Activated naive CD8-positive, alpha-beta T cell treated with anti-CD3 and anti-CD28 coated beads, Interleukin-2, amount 50 U/mL, for 16 hours (primary cell): ENCODE data around the gene SWT1.
"Not testable (repeated sequence)": the region's sequence is repeated elsewhere in the genome, so short reads cannot be mapped to it uniquely, and the experiment has no call there.

ENCODE experiments used
- DNase-seq: peaks from one replicate; pipeline ENCODE4 v3.0.0-alpha.2; 2020; ENCODE audit warnings: low read depth, low spot score

Gene SWT1

GRCh38 chr1:185170291-185170848, 13.4 kb downstream of the SWT1 start:
- DNase-seq, result no peak

- no peak for DNase-seq
Measured at GRCh38 chr1:185193756-185194155, 36.8 kb downstream of the SWT1 start.

- DNase-seq, result not testable (repeated sequence)
Measured at GRCh38 chr1:185198712-185199111, 41.7 kb downstream of the SWT1 start.

- DNase-seq, result no peak
Measured at GRCh38 chr1:185200889-185201288, 43.9 kb downstream of the SWT1 start.

GRCh38 chr1:185207170-185207569, 50.2 kb downstream of the SWT1 start:
- DNase-seq, result no peak

- no peak for DNase-seq
Measured at GRCh38 chr1:185207980-185208602, 51.1 kb downstream of the SWT1 start.

GRCh38 chr1:185208626-185209180, 51.7 kb downstream of the SWT1 start:
- no peak for DNase-seq

GRCh38 chr1:185209357-185209756, 52.4 kb downstream of the SWT1 start:
- not testable (repeated sequence) for DNase-seq

GRCh38 chr1:185213091-185213490, 56.1 kb downstream of the SWT1 start:
- no peak for DNase-seq

GRCh38 chr1:185215911-185216310, 58.9 kb downstream of the SWT1 start:
- DNase-seq, result no peak

- DNase-seq, result no peak
Measured at GRCh38 chr1:185224132-185224531, 67.2 kb downstream of the SWT1 start.

- DNase-seq, result no peak
Measured at GRCh38 chr1:185227161-185227560, 70.2 kb downstream of the SWT1 start.

- DNase-seq, result no peak
Measured at GRCh38 chr1:185228979-185229378, 72.0 kb downstream of the SWT1 start.

- no peak for DNase-seq
Measured at GRCh38 chr1:185229981-185230380, 73.0 kb downstream of the SWT1 start.

- DNase-seq, result no peak
Measured at GRCh38 chr1:185232874-185233273, 75.9 kb downstream of the SWT1 start.

- not testable (repeated sequence) for DNase-seq
Measured at GRCh38 chr1:185234183-185234582, 77.2 kb downstream of the SWT1 start.

GRCh38 chr1:185237176-185237575, 80.2 kb downstream of the SWT1 start:
- DNase-seq, result not testable (repeated sequence)

- no peak for DNase-seq
Measured at GRCh38 chr1:185237661-185238060, 80.7 kb downstream of the SWT1 start.

- DNase-seq, result no peak
Measured at GRCh38 chr1:185238447-185238846, 81.5 kb downstream of the SWT1 start.

GRCh38 chr1:185239861-185240260, 82.9 kb downstream of the SWT1 start:
- no peak for DNase-seq

GRCh38 chr1:185241127-185241526, 84.2 kb downstream of the SWT1 start:
- DNase-seq, result no peak

GRCh38 chr1:185244015-185244747, 87.2 kb downstream of the SWT1 start:
- DNase-seq, result peak; percentile 18

GRCh38 chr1:185245466-185245865, 88.5 kb downstream of the SWT1 start:
- DNase-seq, result no peak
